Tongue (tissue), 2 donors: ENCODE results near the gene DCST1. TPM values are rescaled to one million over a fixed set of nuclear protein-coding genes. Genes with fewer than 3 reads are reported as not detected.
A peak's percentile ranks its signal among the peaks of the same experiment; 100 is the strongest.

Source experiments
- DNase-seq: peaks from one replicate; pipeline ENCODE4 v3.0.0-alpha.2; 2015
- total RNA-seq: library from RNA; depleted of rRNA; stranded (reverse); fragments of >200 nt; gene quantifications from one replicate; pipeline ENCODE4 v1.2.3, GENCODE V29; 2014

Gene DCST1
- total RNA-seq, 1 donor from 2014 or later: not detected

- DNase-seq: peak; percentile 95
Observed at GRCh38 chr1:155000726-155001424, 32.7 kb upstream of the DCST1 start.

DNA sequence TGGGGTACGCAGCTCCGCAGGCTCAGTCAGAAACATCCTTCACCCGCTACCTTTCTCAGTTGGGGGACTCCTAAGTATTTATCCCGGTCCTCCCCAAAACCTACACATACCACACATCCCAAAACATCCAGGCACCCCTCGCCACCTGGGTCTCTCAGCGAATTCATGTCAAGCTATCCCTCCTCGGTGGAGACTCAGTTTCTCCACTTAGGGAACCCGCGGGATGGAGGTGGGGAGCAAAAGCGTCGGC is 32.3 kb upstream of the DCST1 start:
- DNase-seq: no peak

DNA sequence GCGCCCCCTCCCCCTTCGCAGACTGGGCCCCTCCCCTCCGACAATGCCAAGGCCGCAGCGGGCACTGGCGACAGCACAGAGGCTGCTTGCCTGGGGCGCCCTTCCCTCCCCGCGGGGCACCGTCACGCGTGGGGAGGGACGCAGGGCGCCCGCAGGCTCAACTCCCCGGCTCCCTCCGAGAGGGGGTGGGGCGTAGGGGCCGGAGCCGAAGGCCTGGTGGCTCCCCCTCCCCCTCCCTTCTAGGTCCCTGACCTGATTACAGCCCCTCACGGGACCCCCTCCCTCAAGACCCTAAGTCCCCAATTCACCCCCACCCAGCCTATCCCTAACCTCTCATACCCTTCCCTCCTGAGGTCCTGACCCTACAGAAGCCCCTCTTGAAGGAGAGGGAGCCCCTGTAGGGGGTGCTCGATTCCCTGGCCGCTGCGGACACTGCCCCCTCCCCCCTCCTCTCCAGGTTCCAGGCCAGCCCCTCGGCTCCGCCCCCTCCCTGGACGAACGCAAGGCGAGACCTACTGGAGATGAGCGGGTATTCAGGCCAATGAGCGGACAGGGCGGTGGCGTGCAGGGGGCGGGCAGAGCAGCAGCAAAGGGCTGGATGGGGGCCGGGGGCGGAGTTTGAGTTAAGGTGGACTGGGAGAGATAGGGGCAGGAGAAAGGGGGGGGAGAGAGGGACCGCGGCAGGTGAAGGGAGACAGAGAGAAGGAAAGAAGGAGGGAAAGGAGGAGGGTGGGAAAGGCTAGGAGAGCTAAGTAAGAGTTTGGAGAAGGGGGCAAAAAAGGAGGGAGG is 31.8 kb upstream of the DCST1 start:
- DNase-seq: peak; percentile 100

- DNase-seq: peak; percentile 43
Observed at GRCh38 chr1:155002464-155003226, 31.0 kb upstream of the DCST1 start, which contains the start of gene ZBTB7B. TSS of gene ZBTB7B (plus strand) at chr1:155002802. CDS start at chr1:155014661, 11,859 bp downstream.

- DNase-seq: peak; percentile 49
Observed at GRCh38 chr1:155003227-155003765, 30.3 kb upstream of the DCST1 start.

- peak; percentile 55 for DNase-seq
Observed at GRCh38 chr1:155003766-155004351, 29.8 kb upstream of the DCST1 start.

DNA sequence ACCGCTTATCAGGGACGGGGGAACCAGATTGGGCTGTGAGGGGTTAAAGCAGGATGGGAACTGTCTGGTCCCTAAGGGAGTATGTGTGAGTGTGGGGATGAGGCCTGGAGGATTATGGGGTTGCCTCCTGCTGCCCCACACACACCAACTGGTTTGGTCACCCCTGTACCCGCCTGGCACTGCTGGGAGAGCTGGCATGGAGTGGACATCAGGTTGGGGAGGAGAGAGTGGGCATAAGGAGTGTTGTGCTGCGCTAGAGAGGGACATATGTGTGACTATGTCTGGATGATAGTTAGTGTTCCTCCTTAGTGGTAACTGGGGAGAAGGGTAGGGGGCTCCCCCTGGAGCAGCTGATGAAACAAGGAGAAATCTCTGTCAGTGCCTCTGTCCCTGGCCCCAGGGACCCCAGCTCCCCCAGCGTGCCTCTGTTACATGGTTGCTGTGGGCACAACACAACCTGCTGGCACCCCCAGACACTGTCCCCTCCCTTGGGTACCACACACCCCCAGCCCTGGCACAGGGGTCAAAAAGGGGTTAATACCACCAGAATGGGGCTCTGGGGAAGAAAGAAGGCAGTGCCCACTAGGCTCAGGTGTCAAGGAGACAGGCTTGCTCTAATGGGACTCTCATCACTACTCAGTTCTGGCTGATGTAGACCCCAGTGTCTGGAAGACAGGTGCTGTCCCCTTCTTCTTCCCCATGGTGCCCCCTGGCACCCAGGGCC is 29.1 kb upstream of the DCST1 start:
- DNase-seq: no peak

DNA sequence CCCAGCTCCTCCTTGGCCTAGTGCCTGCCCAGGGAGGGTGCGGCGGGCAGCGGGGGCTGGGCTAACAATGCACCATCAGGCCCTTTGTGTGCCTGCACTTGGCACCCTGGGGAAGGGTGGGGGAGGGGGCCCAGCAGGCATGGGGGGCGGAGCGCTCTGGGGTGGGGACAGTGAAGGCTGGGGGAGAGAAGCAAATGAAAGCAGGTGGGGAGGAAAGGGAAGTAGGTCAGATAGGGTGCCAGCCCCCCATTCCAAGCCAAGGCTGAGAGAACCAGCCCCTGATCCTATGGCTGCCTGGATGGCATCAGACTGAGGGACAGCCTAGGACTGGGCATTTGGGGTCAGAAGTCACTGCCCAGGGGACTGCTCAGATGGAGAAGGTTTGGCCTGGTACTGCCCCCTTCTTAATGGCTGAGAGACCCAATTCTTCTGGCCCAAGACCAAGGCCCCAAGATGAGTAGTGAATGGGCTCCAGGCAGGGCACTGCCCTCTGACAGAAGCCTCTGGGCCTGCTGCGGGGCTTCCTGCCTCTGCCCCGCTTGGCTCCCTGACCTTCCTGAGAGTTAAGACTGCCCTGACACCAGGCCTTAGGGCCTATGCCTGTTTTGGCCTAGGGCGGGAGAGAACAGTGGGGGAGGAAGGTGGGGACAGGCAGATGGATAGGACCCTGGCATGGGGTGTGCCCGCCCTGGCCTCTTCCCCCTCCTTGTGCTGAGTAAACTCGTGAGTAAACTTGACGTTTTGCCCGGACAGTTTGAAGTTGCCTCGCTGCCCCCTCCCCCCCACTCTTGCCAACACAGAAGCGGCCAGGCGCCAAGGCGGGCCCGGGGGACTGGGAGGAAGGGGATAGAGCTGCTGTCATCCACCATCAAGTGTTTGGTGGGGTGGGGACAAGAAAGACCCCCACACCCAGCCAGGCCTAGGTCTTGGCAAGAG is 28.3 kb upstream of the DCST1 start:
- DNase-seq: peak; percentile 58

DNA sequence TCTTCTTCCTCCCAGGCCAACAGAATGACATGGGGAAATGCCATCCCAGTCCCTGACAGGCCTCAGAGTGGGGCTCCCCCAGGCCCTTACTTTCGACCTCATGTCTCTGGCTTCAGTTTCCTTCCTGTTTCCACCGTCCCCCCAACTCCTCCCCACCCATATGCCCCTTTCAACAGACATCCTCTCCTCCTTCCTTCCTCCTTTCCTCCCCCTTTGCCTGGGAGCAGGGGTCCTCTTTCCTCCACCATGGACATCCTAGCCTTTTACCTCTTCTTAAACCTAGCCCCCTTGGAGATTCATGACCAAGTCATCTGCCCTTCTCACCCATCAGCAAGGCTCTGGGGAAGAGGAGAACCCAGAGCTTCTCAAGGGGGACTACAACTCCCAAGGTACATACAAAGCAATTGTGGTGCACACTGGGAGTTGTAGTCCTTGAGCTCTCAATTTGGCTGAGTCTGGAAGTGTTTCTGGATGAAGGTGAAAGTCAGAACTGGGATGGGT is 27.0 kb upstream of the DCST1 start:
- peak; percentile 64 for DNase-seq

- no peak for DNase-seq
Observed at GRCh38 chr1:155007251-155007828, 26.3 kb upstream of the DCST1 start.

GRCh38 chr1:155008015-155008941 is 25.3 kb upstream of the DCST1 start:
- no peak for DNase-seq

GRCh38 chr1:155009221-155009711 is 24.4 kb upstream of the DCST1 start:
- no peak for DNase-seq

- DNase-seq: no peak
Observed at GRCh38 chr1:155009742-155010141, 23.9 kb upstream of the DCST1 start.

DNA sequence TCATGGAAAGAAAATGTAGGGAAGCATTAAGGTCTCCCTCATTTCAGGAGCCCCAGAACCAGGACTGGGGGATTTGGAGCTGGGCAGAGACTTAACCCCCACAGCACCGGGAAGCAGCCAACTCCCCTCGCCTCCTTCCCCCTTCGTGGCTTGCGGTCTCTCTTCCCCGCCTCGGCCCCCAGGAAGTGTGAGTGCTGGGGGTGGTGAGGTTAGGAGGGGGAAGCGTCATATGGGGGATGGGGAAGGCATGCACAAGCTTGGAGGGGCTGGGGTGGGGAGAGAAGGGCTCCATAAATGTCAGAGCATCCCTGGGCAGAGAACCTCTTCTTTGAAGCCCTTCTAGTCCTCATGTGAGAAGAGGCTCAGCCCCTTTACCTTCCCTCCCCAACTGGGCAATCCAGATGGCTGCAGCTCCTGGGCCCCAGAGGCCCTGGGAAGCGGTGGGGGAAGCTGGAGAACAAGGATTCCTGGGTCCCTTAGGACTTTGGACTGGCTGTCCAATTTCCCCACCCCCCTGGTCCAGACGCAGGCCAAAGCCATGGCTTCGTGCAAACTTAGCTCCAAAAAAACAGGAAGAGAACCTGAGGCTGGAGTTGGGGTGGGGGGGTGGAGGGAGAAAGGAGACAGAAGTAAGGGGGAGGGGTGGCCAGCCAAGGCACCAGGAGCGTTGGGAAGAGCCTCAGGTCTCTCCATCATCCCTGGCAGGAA is 23.3 kb upstream of the DCST1 start:
- no peak for DNase-seq

- DNase-seq: no peak
Observed at GRCh38 chr1:155011004-155011416, 22.6 kb upstream of the DCST1 start.

DNA sequence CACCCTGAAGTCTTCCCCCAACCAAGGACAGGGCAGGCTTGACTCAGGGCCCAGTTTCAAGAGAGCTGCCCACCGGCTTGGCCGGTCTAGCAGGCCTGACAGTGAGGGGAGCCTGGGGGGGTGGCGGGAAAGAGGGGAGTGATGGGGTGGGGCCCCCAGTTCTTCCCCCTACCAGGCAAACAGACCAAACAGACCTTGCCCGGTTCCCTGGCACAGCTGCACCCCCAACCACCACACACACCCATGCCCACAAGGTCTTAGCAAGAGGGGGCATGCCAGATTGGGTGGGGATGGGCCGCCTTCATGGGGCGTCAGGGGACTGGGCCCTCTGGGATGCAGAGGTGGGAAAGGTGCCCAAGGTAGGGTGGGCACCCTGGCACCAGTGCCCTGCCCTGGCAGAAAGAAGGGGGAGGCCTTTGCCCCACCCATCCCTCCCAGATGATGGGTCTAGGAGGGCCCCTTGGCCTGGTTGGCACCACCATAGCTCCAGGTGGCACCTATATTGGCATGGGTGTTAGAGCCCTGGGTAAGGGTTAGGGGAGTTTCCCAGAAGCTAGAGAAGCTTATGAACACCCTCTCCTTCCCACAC is 22.1 kb upstream of the DCST1 start:
- DNase-seq: no peak

GRCh38 chr1:155012026-155012546 is 21.5 kb upstream of the DCST1 start:
- DNase-seq: peak; percentile 73
